ENCODE results near the gene SLC37A4. TPM values are rescaled to one million over a fixed set of nuclear protein-coding genes. Genes with fewer than 3 reads are reported as not detected.
A peak's percentile ranks its signal among the peaks of the same experiment; 100 is the strongest.

The SLC37A4 gene
- total and polyA plus RNA-seq, 2 of the 13 experiments (the other 11 are each of a cell fraction or from before 2014, with no cell fraction given): 43.0 to 56.1 TPM

DNA sequence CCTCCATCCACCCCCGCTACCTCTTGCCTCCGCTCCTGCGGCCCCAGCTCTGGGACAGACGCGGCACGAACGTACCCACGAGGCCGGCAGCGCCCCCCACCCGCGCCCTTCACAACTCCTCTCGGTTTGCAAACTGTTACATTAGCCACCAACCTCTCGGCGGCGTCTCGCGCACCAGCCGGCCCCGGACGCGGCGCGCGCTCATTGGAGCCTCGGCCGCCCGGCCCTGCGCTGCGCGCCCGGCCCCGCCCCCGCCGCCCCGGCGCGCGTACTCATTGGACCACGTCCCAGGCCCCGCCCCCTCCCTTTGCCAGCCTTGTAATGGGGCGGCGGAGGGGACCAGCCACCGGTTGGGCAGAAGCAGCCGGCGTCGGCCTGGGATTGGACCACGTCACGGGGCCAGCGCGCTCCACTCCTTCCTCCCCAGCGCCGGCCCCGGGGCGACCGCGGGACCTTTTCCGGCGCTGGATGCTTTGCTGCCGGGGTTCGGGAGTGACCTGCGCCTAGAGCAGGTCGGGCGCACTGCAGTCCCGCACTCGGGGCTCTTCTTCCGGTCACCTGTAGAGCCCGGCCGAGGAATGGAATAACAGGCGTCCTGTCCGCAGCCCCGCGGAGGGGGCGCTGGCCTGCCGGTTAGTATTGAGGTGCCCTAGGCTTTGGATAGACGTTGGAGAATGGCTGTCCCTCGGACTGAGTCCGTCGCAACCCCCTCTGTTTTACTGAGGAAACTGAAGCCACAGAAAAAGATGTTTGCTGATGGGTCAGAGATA lies 26.5 kb upstream of the SLC37A4 start, which contains the start of gene HYOU1 (continued):
- TF ChIP-seq, protein P1, sequence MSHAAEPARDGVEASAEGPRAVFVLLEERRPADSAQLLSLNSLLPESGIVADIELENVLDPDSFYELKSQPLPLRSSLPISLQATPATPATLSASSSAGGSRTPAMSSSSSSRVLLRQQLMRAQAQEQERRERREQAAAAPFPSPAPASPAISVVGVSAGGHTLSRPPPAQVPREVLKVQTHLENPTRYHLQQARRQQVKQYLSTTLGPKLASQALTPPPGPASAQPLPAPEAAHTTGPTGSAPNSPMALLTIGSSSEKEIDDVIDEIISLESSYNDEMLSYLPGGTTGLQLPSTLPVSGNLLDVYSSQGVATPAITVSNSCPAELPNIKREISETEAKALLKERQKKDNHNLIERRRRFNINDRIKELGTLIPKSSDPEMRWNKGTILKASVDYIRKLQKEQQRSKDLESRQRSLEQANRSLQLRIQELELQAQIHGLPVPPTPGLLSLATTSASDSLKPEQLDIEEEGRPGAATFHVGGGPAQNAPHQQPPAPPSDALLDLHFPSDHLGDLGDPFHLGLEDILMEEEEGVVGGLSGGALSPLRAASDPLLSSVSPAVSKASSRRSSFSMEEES (CRISPR knock-in tag; IDR thresholded peaks at IDR 0.05): peak; percentile 41
- TF ChIP-seq, protein P2, sequence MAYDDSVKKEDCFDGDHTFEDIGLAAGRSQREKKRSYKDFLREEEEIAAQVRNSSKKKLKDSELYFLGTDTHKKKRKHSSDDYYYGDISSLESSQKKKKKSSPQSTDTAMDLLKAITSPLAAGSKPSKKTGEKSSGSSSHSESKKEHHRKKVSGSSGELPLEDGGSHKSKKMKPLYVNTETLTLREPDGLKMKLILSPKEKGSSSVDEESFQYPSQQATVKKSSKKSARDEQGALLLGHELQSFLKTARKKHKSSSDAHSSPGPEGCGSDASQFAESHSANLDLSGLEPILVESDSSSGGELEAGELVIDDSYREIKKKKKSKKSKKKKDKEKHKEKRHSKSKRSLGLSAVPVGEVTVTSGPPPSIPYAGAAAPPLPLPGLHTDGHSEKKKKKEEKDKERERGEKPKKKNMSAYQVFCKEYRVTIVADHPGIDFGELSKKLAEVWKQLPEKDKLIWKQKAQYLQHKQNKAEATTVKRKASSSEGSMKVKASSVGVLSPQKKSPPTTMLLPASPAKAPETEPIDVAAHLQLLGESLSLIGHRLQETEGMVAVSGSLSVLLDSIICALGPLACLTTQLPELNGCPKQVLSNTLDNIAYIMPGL (CRISPR knock-in tag; IDR thresholded peaks at IDR 0.05; ENCODE audit: borderline replicate concordance in 1 of 2, low read depth in 1 of 2): 0 out of 4 replicates have a peak, but pooled peaks of 1 of the 2 experiments have one; percentile 42
- TF ChIP-seq ERF (CRISPR knock-in tag; IDR thresholded peaks at IDR 0.05): no peak; the same call in 1 of the 2 replicates
- no peak for TF ChIP-seq KDM1A (CRISPR knock-in tag; IDR thresholded peaks at IDR 0.05)
- TF ChIP-seq CHD4 (IDR thresholded peaks at IDR 0.05; ENCODE audit: borderline replicate concordance, low read length): no peak
- TF ChIP-seq FLYWCH1 (CRISPR knock-in tag; IDR thresholded peaks at IDR 0.05): no peak
- no peak for TF ChIP-seq ZNF572 (CRISPR knock-in tag; IDR thresholded peaks at IDR 0.05)
- TF ChIP-seq SP140L (CRISPR knock-in tag; IDR thresholded peaks at IDR 0.05; ENCODE audit: borderline replicate concordance): no peak
- no peak for TF ChIP-seq ZNF546 (CRISPR knock-in tag; conservative IDR thresholded peaks at IDR 0.05)
- TF ChIP-seq SKI (IDR thresholded peaks at IDR 0.05; ENCODE audit: partially characterized antibody): no peak
- peak; percentile 92 for TF ChIP-seq GABPB1 (CRISPR knock-in tag; IDR thresholded peaks at IDR 0.05)
- no peak for TF ChIP-seq SNAPC2 (CRISPR knock-in tag; IDR thresholded peaks at IDR 0.05)
- TF ChIP-seq ZNF652 (CRISPR knock-in tag; IDR thresholded peaks at IDR 0.05; ENCODE audit: borderline replicate concordance, low read depth): peak; percentile 54; the same call in 1 of the 2 replicates
- peak; percentile 69 for TF ChIP-seq ZNF343 (CRISPR knock-in tag; IDR thresholded peaks at IDR 0.05)
- TF ChIP-seq, protein P3, sequence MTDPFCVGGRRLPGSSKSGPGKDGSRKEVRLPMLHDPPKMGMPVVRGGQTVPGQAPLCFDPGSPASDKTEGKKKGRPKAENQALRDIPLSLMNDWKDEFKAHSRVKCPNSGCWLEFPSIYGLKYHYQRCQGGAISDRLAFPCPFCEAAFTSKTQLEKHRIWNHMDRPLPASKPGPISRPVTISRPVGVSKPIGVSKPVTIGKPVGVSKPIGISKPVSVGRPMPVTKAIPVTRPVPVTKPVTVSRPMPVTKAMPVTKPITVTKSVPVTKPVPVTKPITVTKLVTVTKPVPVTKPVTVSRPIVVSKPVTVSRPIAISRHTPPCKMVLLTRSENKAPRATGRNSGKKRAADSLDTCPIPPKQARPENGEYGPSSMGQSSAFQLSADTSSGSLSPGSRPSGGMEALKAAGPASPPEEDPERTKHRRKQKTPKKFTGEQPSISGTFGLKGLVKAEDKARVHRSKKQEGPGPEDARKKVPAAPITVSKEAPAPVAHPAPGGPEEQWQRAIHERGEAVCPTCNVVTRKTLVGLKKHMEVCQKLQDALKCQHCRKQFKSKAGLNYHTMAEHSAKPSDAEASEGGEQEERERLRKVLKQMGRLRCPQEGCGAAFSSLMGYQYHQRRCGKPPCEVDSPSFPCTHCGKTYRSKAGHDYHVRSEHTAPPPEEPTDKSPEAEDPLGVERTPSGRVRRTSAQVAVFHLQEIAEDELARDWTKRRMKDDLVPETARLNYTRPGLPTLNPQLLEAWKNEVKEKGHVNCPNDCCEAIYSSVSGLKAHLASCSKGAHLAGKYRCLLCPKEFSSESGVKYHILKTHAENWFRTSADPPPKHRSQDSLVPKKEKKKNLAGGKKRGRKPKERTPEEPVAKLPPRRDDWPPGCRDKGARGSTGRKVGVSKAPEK (CRISPR knock-in tag; IDR thresholded peaks at IDR 0.05; ENCODE audit: borderline replicate concordance): no peak
- TF ChIP-seq SMARCE1 (IDR thresholded peaks at IDR 0.05; ENCODE audit: borderline replicate concordance): no peak
- TF ChIP-seq, protein P4, sequence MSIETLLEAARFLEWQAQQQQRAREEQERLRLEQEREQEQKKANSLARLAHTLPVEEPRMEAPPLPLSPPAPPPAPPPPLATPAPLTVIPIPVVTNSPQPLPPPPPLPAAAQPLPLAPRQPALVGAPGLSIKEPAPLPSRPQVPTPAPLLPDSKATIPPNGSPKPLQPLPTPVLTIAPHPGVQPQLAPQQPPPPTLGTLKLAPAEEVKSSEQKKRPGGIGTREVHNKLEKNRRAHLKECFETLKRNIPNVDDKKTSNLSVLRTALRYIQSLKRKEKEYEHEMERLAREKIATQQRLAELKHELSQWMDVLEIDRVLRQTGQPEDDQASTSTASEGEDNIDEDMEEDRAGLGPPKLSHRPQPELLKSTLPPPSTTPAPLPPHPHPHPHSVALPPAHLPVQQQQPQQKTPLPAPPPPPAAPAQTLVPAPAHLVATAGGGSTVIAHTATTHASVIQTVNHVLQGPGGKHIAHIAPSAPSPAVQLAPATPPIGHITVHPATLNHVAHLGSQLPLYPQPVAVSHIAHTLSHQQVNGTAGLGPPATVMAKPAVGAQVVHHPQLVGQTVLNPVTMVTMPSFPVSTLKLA (IDR thresholded peaks at IDR 0.05): no peak
- peak; percentile 50 for TF ChIP-seq U2AF1 (optimal IDR thresholded peaks at IDR 0.05; ENCODE audit: low read depth, low read length)
- no peak for TF ChIP-seq ZFP82 (CRISPR knock-in tag; IDR thresholded peaks at IDR 0.05; ENCODE audit: borderline replicate concordance)
- peak; percentile 3; the same call in 1 of the 2 replicates for TF ChIP-seq MIXL1 (CRISPR knock-in tag; IDR thresholded peaks at IDR 0.05)
- no peak for TF ChIP-seq ZNF230 (CRISPR knock-in tag; IDR thresholded peaks at IDR 0.05)
- no peak for TF ChIP-seq KAT7 (CRISPR knock-in tag; IDR thresholded peaks at IDR 0.05; ENCODE audit: borderline replicate concordance)

Data from HepG2 (cell line).